Measurements from ENCODE around the gene KCTD2. TPM values are rescaled to one million over a fixed set of nuclear protein-coding genes. Genes with fewer than 3 reads are reported as not detected.

The KCTD2 gene
- total and polyA plus RNA-seq, 8 donors, result 9.9 to 25.8 (median 12.3) TPM

DNA sequence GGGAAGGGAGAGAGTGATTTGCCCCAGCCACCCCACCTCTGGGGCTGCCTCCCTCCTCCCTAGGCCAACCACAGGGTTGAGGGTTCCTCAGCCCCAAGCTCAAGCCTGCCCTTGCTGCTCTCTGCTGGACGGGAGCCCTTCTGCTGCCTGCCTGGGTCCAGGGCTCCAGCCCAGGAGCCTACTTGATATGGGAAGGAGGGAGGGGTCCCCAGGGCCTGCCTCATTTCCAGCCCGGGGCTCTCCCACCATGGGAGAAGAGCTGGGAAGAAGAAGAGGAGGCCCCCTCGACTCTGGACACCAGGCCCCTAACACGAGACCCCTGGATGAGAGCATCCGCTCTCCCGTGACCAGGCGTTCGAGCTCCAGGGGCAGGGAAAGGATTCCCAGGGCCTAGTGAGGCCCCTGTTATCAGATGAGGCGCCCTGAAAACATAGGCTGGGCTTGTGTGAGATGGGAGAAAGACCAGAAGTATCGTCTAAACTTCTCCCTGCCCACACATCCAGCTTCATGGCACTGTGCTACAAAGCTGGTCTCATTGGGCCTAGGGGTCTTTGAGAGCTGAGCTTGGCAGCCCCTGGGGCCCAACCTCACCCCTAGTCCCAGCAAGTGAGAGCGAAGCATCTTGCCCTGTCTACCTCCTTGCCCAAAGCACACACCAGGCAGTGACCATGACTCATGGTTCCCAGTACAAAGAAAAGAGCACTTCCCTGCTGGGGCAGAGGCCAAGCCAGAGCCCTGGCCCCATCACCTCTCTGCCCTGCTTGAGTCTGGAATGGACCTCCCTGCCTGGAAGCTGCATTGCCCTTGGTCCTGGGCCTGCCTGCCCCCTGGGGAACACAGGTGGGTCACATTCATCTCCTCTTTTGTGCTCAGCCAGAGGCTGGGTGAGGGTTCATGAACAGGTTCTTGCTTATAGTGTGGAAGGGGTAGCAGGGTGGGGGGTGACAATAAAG is 41.7 kb downstream of the KCTD2 start:
- DNase-seq, result peak; percentile 60 to 71

DNA sequence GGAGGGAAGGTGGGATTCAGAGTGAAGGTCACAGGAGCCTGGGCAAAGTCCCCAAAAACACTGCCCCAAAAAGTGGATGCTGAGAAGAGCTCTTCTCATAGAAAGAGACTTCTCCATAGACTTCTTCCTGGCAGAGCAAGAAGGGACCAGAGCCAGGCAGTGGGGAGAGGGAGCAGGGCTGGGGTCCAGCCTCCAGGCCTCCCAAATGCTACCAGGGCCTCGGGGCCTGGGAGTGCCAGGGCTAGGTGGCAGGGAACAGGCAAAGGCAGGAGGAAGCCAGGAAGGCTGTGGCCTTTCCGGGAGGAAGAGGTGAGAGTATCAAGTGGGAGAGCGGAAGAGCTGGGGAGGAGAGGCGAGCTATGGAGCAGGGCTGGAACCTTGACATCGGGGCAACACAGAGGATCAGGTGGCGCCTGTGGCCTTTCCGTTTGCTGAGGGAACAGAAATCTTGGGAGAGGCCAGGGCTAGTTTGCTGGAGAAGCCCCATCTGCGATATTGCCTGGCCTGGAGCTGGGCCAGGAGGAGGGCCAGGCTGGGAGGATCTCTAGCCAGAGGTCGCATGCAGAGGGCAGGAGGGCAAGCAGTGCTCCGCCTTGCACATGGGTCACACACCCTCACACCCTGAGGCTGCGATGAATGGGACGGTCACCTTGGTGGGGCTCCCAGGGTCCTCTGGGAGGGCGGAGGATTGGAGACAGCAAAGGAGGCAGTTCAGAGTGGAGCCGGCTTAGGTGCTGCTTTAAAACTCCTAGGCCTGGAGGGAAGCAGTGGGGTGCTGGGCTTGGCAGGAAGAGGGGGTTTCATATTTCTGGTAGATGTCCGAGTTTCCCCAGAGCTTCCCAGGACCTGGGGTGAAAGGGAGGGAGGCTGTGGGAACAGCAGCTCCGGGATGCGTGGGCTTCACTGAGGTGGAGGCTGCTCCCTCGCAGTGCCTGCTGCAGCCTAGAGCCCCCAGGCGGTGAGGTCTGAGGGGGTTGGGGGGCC is 44.1 kb downstream of the KCTD2 start:
- DNase-seq, result peak; percentile 57 to 68
- H3K4me3 ChIP-seq, result peak overlapping the region in 1 of 4 donors; percentile 2
- H3K4me1 ChIP-seq, result peaks cover 48 to 100% (median 87%) of the 10 kb centered on the region in 4 donors
- no peaks in the 10 kb centered on the region for H3K36me3 ChIP-seq
- H3K27ac ChIP-seq, result peak overlapping the region; percentile 69 to 92 (median 86)
- no peaks in the 10 kb centered on the region for H3K9me3 ChIP-seq
- no peaks in the 10 kb centered on the region for H3K27me3 ChIP-seq
- WGBS, 5 donors, result 25 to 51% (median 30%) methylated on average over 18 to 19 of the region's 19 CpGs
- TF ChIP-seq EP300 (IDR thresholded peaks at IDR 0.05) (no peak), POLR2AphosphoS5 (IDR thresholded peaks at IDR 0.05) (peak in 1 of 3 donors; percentile 38), POLR2A (IDR thresholded peaks at IDR 0.05) (no peak)
- TF ChIP-seq, protein P1, sequence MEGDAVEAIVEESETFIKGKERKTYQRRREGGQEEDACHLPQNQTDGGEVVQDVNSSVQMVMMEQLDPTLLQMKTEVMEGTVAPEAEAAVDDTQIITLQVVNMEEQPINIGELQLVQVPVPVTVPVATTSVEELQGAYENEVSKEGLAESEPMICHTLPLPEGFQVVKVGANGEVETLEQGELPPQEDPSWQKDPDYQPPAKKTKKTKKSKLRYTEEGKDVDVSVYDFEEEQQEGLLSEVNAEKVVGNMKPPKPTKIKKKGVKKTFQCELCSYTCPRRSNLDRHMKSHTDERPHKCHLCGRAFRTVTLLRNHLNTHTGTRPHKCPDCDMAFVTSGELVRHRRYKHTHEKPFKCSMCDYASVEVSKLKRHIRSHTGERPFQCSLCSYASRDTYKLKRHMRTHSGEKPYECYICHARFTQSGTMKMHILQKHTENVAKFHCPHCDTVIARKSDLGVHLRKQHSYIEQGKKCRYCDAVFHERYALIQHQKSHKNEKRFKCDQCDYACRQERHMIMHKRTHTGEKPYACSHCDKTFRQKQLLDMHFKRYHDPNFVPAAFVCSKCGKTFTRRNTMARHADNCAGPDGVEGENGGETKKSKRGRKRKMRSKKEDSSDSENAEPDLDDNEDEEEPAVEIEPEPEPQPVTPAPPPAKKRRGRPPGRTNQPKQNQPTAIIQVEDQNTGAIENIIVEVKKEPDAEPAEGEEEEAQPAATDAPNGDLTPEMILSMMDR (IDR thresholded peaks at IDR 0.05), result no peak
- intact Hi-C loops (cut with DNase I; ENCODE audit: low total_unique reads), result no loop called here

More for the DNA sequence above, 41.7 kb downstream of the KCTD2 start:
- H3K4me3 ChIP-seq, result peak overlapping the region; percentile 43 to 59 (median 52)
- no peaks in the 10 kb centered on the region for H3K9me3 ChIP-seq
- no peaks in the 10 kb centered on the region for H3K36me3 ChIP-seq
- H3K27me3 ChIP-seq, result no peaks in the 10 kb centered on the region
- WGBS, 5 donors, result 51 to 68% (median 59%) methylated on average over 5 to 11 of the region's 11 CpGs
- intact Hi-C loops (cut with DNase I; ENCODE audit: low total_unique reads), result no loop called here
- peak in 1 of 4 donors; percentile 24 for TF ChIP-seq POLR2A (IDR thresholded peaks at IDR 0.05)
- TF ChIP-seq POLR2AphosphoS5 (IDR thresholded peaks at IDR 0.05), result peak in 2 of 3 donors; percentile 79 to 86
- TF ChIP-seq, protein P1 (IDR thresholded peaks at IDR 0.05), result no peak
- H3K4me1 ChIP-seq, result peaks cover 41 to 84% (median 65%) of the 10 kb centered on the region in 4 donors
- H3K27ac ChIP-seq, result peak overlapping the region; percentile 86 to 95 (median 92)

DNA sequence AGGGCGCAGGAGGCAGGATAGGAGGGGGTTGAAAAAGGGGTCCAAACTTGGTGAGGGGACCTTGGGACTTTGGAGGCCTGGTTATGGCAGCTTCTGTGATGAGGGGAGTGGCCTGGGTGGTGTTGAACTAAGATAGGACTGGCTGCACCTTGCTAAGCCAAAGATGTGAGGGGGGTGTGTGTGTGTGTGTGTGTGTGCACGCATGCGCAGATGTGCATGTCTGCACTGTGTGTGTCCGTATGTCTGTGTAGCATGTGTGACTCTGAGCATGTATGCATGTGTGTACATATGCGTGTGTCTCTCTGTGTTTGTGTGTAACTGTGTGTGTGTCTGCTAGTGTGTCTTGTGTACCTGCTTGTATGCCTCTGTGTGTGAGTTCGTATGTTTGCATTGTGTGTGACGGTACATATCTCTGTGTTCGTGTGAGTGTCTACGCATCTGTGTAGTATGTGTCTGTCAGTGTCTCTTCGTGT is 44.9 kb downstream of the KCTD2 start:
- Histone ChIP-seq H3K4me3 (no peak overlapping the region), H3K27ac (peak overlapping the region; percentile 69 to 92 (median 86)), H3K4me1 (peaks cover 50 to 100% (median 90%) of the 10 kb centered on the region in 4 donors), H3K9me3 (no peaks in the 10 kb centered on the region), H3K36me3 (no peaks in the 10 kb centered on the region), H3K27me3 (no peaks in the 10 kb centered on the region)
- peak; percentile 61 to 91 for DNase-seq
- WGBS, 5 donors, result 32 to 66% (median 44%) methylated on average over 9 to 10 of the region's 10 CpGs
- peak in 1 of 3 donors; percentile 24 for TF ChIP-seq POLR2AphosphoS5 (IDR thresholded peaks at IDR 0.05)
- TF ChIP-seq EP300 (IDR thresholded peaks at IDR 0.05), result no peak
- TF ChIP-seq POLR2A (IDR thresholded peaks at IDR 0.05), result no peak
- intact Hi-C loops (cut with DNase I; ENCODE audit: low total_unique reads), result no loop called here

DNA sequence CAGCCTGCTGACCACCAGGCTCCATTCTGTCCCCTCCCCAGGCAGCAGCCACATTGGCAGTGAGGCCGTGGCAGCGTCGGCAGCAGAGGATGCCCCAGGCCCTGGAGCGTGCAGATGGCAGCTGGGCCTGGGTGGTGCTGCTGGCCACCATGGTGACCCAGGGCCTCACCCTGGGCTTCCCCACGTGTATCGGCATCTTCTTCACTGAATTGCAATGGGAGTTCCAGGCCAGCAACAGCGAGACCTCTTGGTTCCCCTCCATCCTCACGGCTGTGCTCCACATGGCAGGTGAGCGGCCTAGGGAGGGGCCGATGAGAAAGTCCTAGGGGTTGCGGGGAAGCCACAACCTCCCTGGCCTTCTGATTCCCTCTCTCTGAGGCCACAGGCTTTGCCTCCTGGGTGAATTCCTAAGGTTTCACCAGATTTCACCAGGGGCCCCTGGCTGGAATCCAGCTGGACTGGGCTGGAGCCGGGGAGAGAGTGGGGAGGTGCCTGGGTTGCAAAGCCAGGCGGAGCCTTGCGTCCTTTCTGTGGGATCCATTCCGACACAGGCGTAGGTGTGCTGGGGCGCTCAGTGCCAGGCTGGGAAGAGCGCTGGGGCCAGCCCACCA is 46.6 kb downstream of the KCTD2 start:
- intact Hi-C loops (cut with DNase I; ENCODE audit: low total_unique reads), result no loop called here
- peak; percentile 33 to 59 for DNase-seq
- Histone ChIP-seq H3K36me3 (peaks cover 7 to 12% (median 10%) of the 10 kb centered on the region in 4 donors), H3K4me1 (peaks cover 38 to 89% (median 75%) of the 10 kb centered on the region in 4 donors), H3K4me3 (no peak overlapping the region), H3K27ac (peak overlapping the region; percentile 60 to 92 (median 86)), H3K9me3 (no peaks in the 10 kb centered on the region), H3K27me3 (no peaks in the 10 kb centered on the region)
- 63 to 77% (median 64%) methylated on average over 15 to 18 of the region's 18 CpGs for WGBS, 5 donors
- TF ChIP-seq POLR2A (IDR thresholded peaks at IDR 0.05), result no peak
- TF ChIP-seq EP300 (IDR thresholded peaks at IDR 0.05), result no peak
- TF ChIP-seq, protein P1 (IDR thresholded peaks at IDR 0.05), result no peak
- TF ChIP-seq POLR2AphosphoS5 (IDR thresholded peaks at IDR 0.05), result no peak

Measured in stomach (tissue), 9 donors.